Activated T-helper 2 cell treated with anti-CD3 and anti-CD28 coated beads, Interferon-gamma antibody, Interleukin-2, Interleukin-4, amounts not matched to agents 10 μg/mL and 5 μg/mL and 100 μg/mL, durations not matched to agents 14 hours and 24 hours and 36 hours (primary cell): ENCODE measurements around the gene ZNF398. TPM values are rescaled to one million over a fixed set of nuclear protein-coding genes. Genes with fewer than 3 reads are reported as not detected.

Experiments
- DNase-seq: peaks from one replicate; pipeline ENCODE4 v3.0.0; 2021; ENCODE audit warnings: low spot score
- H3K27ac Mint-ChIP-seq: one replicate; pipeline ENCODE4 v1.8.0; 2021; ENCODE audit warnings: mixed read lengths
- H3K27me3 Mint-ChIP-seq: one replicate; pipeline ENCODE4 v1.8.0; 2021; ENCODE audit warnings: low read depth, mixed read lengths
- H3K36me3 Mint-ChIP-seq: one replicate; pipeline ENCODE4 v1.8.0; 2021; ENCODE audit warnings: low read depth, mixed read lengths
- H3K4me1 Mint-ChIP-seq: one replicate; pipeline ENCODE4 v1.8.0; 2021; ENCODE audit warnings: low read depth, mixed read lengths
- H3K4me3 Mint-ChIP-seq: one replicate; pipeline ENCODE4 v1.8.0; 2021; ENCODE audit warnings: low read depth, mild to moderate bottlenecking, moderate library complexity, mixed read lengths
- H3K9me3 Mint-ChIP-seq: one replicate; pipeline ENCODE4 v1.8.0; 2021; ENCODE audit warnings: mixed read lengths
- intact Hi-C: fragments of 100-400 bp; cut with micrococcal nuclease; formaldehyde crosslinking; loops from one replicate; pipeline ENCODE4 v1.15.1; 2023
- total RNA-seq: library from RNA; stranded (reverse); gene quantifications from 2 replicates; pipeline ENCODE4 v1.2.3, GENCODE V29; 2022

ZNF398 gene
- total RNA-seq: 15.9 and 16.9 TPM in 2 replicates

GRCh38 chr7:149147072-149147751 is at the start of gene ZNF398:
TSS of gene ZNF398 (plus strand) at chr7:149147453. CDS start at chr7:149147743, 290 bp downstream.
- peak within 1 kb of the TSS; percentile 90 for H3K4me3 Mint-ChIP-seq
- no peaks in the 10 kb centered on the region for H3K9me3 Mint-ChIP-seq
- peak; percentile 74 for DNase-seq
- intact Hi-C loops: loop anchor here (1.0 to 10.0 kb wide), 9 partner anchors 20 to 478 kb away; partner anchors contain the start of genes PDIA4, ZNF282, ZNF746 and ZNF783
- no peaks in the 10 kb centered on the region for H3K27me3 Mint-ChIP-seq
- peaks cover 21% of the 10 kb centered on the region for H3K36me3 Mint-ChIP-seq
- H3K27ac Mint-ChIP-seq: peak within 1 kb of the TSS; percentile 93
- H3K4me1 Mint-ChIP-seq: peaks cover 24% of the 10 kb centered on the region

- intact Hi-C loops: no loop called here
- no peaks in the 10 kb centered on the region for H3K36me3 Mint-ChIP-seq
- H3K4me3 Mint-ChIP-seq: no peak overlapping the region
- no peak overlapping the region for H3K27ac Mint-ChIP-seq
- H3K9me3 Mint-ChIP-seq: no peaks in the 10 kb centered on the region
- no peaks in the 10 kb centered on the region for H3K27me3 Mint-ChIP-seq
- H3K4me1 Mint-ChIP-seq: no peaks in the 10 kb centered on the region
- DNase-seq: no peak
Observed at GRCh38 chr7:149099058-149099457, 48.2 kb upstream of the ZNF398 start.

- no peaks in the 10 kb centered on the region for H3K9me3 Mint-ChIP-seq
- no peak for DNase-seq
- H3K27ac Mint-ChIP-seq: no peak overlapping the region
- H3K4me3 Mint-ChIP-seq: no peak overlapping the region
- no peaks in the 10 kb centered on the region for H3K4me1 Mint-ChIP-seq
- H3K36me3 Mint-ChIP-seq: no peaks in the 10 kb centered on the region
- intact Hi-C loops: no loop called here
- no peaks in the 10 kb centered on the region for H3K27me3 Mint-ChIP-seq
Observed at GRCh38 chr7:149100821-149101220, 46.4 kb upstream of the ZNF398 start.

- DNase-seq: no peak
- no peaks in the 10 kb centered on the region for H3K4me1 Mint-ChIP-seq
- no peak overlapping the region for H3K4me3 Mint-ChIP-seq
- H3K27me3 Mint-ChIP-seq: no peaks in the 10 kb centered on the region
- H3K9me3 Mint-ChIP-seq: no peaks in the 10 kb centered on the region
- H3K27ac Mint-ChIP-seq: no peak overlapping the region
- intact Hi-C loops: no loop called here
- no peaks in the 10 kb centered on the region for H3K36me3 Mint-ChIP-seq
Observed at GRCh38 chr7:149102666-149103065, 44.6 kb upstream of the ZNF398 start.

GRCh38 chr7:149103424-149103823 is 43.8 kb upstream of the ZNF398 start:
- Mint-ChIP-seq H3K36me3 (no peaks in the 10 kb centered on the region), H3K9me3 (no peaks in the 10 kb centered on the region), H3K4me3 (no peak overlapping the region), H3K27ac (no peak overlapping the region), H3K27me3 (no peaks in the 10 kb centered on the region), H3K4me1 (no peaks in the 10 kb centered on the region)
- intact Hi-C loops: no loop called here
- no peak for DNase-seq

GRCh38 chr7:149104214-149104613 is 43.0 kb upstream of the ZNF398 start:
- no peak for DNase-seq
- Mint-ChIP-seq H3K36me3 (no peaks in the 10 kb centered on the region), H3K4me3 (no peak overlapping the region), H3K4me1 (no peaks in the 10 kb centered on the region), H3K27me3 (no peaks in the 10 kb centered on the region), H3K27ac (no peak overlapping the region), H3K9me3 (no peaks in the 10 kb centered on the region)
- intact Hi-C loops: no loop called here

- Mint-ChIP-seq H3K27ac (no peak overlapping the region), H3K4me3 (no peak overlapping the region), H3K4me1 (no peaks in the 10 kb centered on the region), H3K36me3 (no peaks in the 10 kb centered on the region), H3K27me3 (no peaks in the 10 kb centered on the region), H3K9me3 (no peaks in the 10 kb centered on the region)
- intact Hi-C loops: no loop called here
- no peak for DNase-seq
Observed at GRCh38 chr7:149104749-149105148, 42.5 kb upstream of the ZNF398 start.

GRCh38 chr7:149109969-149110368 is 37.3 kb upstream of the ZNF398 start:
- DNase-seq: no peak
- no peak overlapping the region for H3K4me3 Mint-ChIP-seq
- H3K27ac Mint-ChIP-seq: no peak overlapping the region
- no peaks in the 10 kb centered on the region for H3K4me1 Mint-ChIP-seq
- H3K9me3 Mint-ChIP-seq: no peaks in the 10 kb centered on the region
- intact Hi-C loops: no loop called here
- H3K36me3 Mint-ChIP-seq: no peaks in the 10 kb centered on the region
- H3K27me3 Mint-ChIP-seq: no peaks in the 10 kb centered on the region

GRCh38 chr7:149125189-149125862 is 21.9 kb upstream of the ZNF398 start:
- peaks cover 19% of the 10 kb centered on the region for H3K4me1 Mint-ChIP-seq
- intact Hi-C loops: loop anchor here (1.0 to 5.0 kb wide), 4 partner anchors 59 to 502 kb away; partner anchors contain the start of genes ZNF282 and ZNF783
- H3K27ac Mint-ChIP-seq: peak overlapping the region; percentile 100
- no peaks in the 10 kb centered on the region for H3K27me3 Mint-ChIP-seq
- H3K36me3 Mint-ChIP-seq: peaks cover 29% of the 10 kb centered on the region
- peak overlapping the region; percentile 100 for H3K4me3 Mint-ChIP-seq
- DNase-seq: no peak
- H3K9me3 Mint-ChIP-seq: peaks cover under 1% of the 10 kb centered on the region

- H3K36me3 Mint-ChIP-seq: peaks cover 37% of the 10 kb centered on the region
- DNase-seq: peak; percentile 91
- H3K9me3 Mint-ChIP-seq: peaks cover 8% of the 10 kb centered on the region
- H3K4me1 Mint-ChIP-seq: peaks cover 19% of the 10 kb centered on the region
- peak within 1 kb of the TSS; percentile 100 for H3K4me3 Mint-ChIP-seq
- intact Hi-C loops: loop anchor here (1.0 to 5.0 kb wide), 7 partner anchors 35 to 501 kb away; partner anchors contain the start of genes PDIA4, ZNF282 and ZNF783
- no peaks in the 10 kb centered on the region for H3K27me3 Mint-ChIP-seq
- H3K27ac Mint-ChIP-seq: peak within 1 kb of the TSS; percentile 100
Observed at GRCh38 chr7:149125863-149126661, 21.2 kb upstream of the ZNF398 start, which contains the start of gene ZNF425. TSS of gene ZNF425 (minus strand) at chr7:149126324. CDS start at chr7:149126213, 111 bp downstream.

- no peaks in the 10 kb centered on the region for H3K27me3 Mint-ChIP-seq
- intact Hi-C loops: loop anchor here (1.0 to 5.0 kb wide), 7 partner anchors 21 to 501 kb away; partner anchors contain the start of genes PDIA4, ZNF282, ZNF398 and ZNF783
- peak; percentile 66 for DNase-seq
- H3K4me1 Mint-ChIP-seq: peaks cover 19% of the 10 kb centered on the region
- H3K36me3 Mint-ChIP-seq: peaks cover 44% of the 10 kb centered on the region
- peak overlapping the region; percentile 100 for H3K27ac Mint-ChIP-seq
- peaks cover 15% of the 10 kb centered on the region for H3K9me3 Mint-ChIP-seq
- H3K4me3 Mint-ChIP-seq: peak overlapping the region; percentile 100
Observed at GRCh38 chr7:149126662-149127266, 20.5 kb upstream of the ZNF398 start.

GRCh38 chr7:149130572-149131198 is 16.6 kb upstream of the ZNF398 start:
- no peak overlapping the region for H3K27ac Mint-ChIP-seq
- no peak for DNase-seq
- H3K4me1 Mint-ChIP-seq: peaks cover 11% of the 10 kb centered on the region
- intact Hi-C loops: no loop called here
- no peaks in the 10 kb centered on the region for H3K27me3 Mint-ChIP-seq
- H3K36me3 Mint-ChIP-seq: peaks cover 70% of the 10 kb centered on the region
- no peak overlapping the region for H3K4me3 Mint-ChIP-seq
- peaks cover 15% of the 10 kb centered on the region for H3K9me3 Mint-ChIP-seq
